ENCODE results near the gene PPOX.

GRCh38 chr1:161175771-161176453 lies 9.7 kb downstream of the PPOX start:
- TF ChIP-seq POLR2A (IDR thresholded peaks at IDR 0.05) (no peak), CTCF (IDR thresholded peaks at IDR 0.05) (no peak)
